Upper lobe of left lung (tissue), 6 donors: ENCODE data around the gene CCR5. TPM values are rescaled to one million over a fixed set of nuclear protein-coding genes. Genes with fewer than 3 reads are reported as not detected.

ENCODE experiments used
- ATAC-seq, 2 donors: fragments of 200-7000 bp; cut with Tn5 transposase; one replicate each; pipeline ENCODE4 v1.9.1; 2022; ENCODE audit warnings: mild to moderate bottlenecking in 2 of 2, moderate library complexity in 2 of 2; ENCODE audit not compliant: low FRiP score in 2 of 2
- DNase-seq, 2 donors: peaks; one replicate each; pipeline ENCODE4 v3.0.0-alpha.2; 2019 to 2020
- H3K27ac ChIP-seq, 4 donors: fragments of 200-600 bp; sonication (generic); one replicate each; pipeline ENCODE4 v1.5.1; 2016 to 2019
- H3K27me3 ChIP-seq, 4 donors: fragments of 200-600 bp; sonication (generic); one replicate each; pipeline ENCODE4 v1.5.1; 2017 to 2019
- H3K36me3 ChIP-seq, 4 donors: fragments of 200-600 bp; sonication (generic); one replicate each; pipeline ENCODE4 v1.5.1; 2016 to 2019
- H3K4me1 ChIP-seq, 4 donors: fragments of 200-600 bp; sonication (generic); one replicate each; pipeline ENCODE4 v1.5.1; 2018 to 2019
- H3K4me3 ChIP-seq, 4 donors: fragments of 200-600 bp; sonication (generic); one replicate each; pipeline ENCODE4 v1.5.1; 2017 to 2019; ENCODE audit warnings: mild to moderate bottlenecking in 2 of 4, moderate library complexity in 1 of 4
- H3K9me3 ChIP-seq, 4 donors: fragments of 200-600 bp; sonication (generic); one replicate each; pipeline ENCODE4 v1.5.1; 2018 to 2019
- EP300 ChIP-seq, 4 donors: sonication (generic); formaldehyde crosslinking; IDR thresholded peaks; one replicate each; pipeline ENCODE4 v1.5.1; 2017; ENCODE audit warnings: antibody characterized with exemption in 4 of 4, control low read depth in 2 of 4
- POLR2A ChIP-seq, 4 donors: fragments of 450-650 bp; IDR thresholded peaks; one replicate each; pipeline ENCODE4 v1.5.1; 2016 to 2017; ENCODE audit warnings: antibody characterized with exemption in 4 of 4, mild to moderate bottlenecking in 2 of 4
- POLR2AphosphoS5 ChIP-seq, 2 donors: sonication (generic); formaldehyde crosslinking; IDR thresholded peaks; one replicate each; pipeline ENCODE4 v1.5.1; 2017; ENCODE audit warnings: antibody characterized with exemption in 2 of 2
- WGBS, 2 donors: methylation state at CpG; one replicate each; pipeline ENCODE4 v1.1.5; 2017 to 2018; 5-methylcytosine and 5-hydroxymethylcytosine counted together
- total RNA-seq, 6 donors: library from RNA; depleted of rRNA in 4 of 6; stranded (reverse); fragments of >200 nt in 4 of 6; gene quantifications; one replicate each; pipeline versions ENCODE4 v1.1.0 to v1.2.1, GENCODE V29; 2016 to 2021
- TF ChIP-seq, protein P1 (sequence below), 6 experiments: fragments of 450-650 bp in 4 of 6; fragments of 200-600 bp in 2 of 6; sonication (generic) in 2 of 6; IDR thresholded peaks; one replicate each; pipeline ENCODE4 v1.5.1; 2016 to 2019; ENCODE audit warnings: antibody characterized with exemption in 6 of 6
- donor health status: DM: no; HTN: no; CAD: no; lungs with moderate emphysema.
- donor health status: DM: no; HTN: yes; CAD: no; lungs with severe emphysema.

The CCR5 gene
- total RNA-seq, 6 donors from 2014 or later, result 0.33 to 8.6 (median 3.1) TPM

DNA sequence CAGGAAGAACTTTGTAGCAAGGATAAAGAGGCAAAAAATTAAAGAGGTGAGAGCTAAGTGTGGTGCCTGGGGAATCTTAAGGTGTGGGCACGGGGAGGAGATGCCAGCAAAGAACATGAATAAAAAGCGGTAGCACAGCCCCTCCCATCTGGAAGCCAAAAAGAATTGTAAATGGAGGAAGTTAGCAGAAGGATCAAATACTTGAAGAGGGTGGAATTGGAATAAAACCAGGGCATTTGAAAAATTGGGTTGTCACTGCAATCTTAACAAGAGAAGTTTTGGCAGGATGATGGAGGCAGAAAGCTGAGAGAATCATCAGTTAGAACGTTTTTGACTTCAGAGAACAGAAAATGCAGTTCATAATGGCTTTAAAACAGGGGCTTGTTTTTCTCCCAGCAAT lies 14.5 kb upstream of the CCR5 start:
- no peak for DNase-seq
- WGBS, 2 donors, result 41 to 42% methylated on average over 3 of the region's 3 CpGs
- Histone ChIP-seq H3K36me3 (no peaks in the 10 kb centered on the region), H3K27ac (no peak overlapping the region), H3K9me3 (no peaks in the 10 kb centered on the region), H3K4me3 (peak overlapping the region in 2 of 4 donors; percentile 6 to 30), H3K27me3 (no peaks in the 10 kb centered on the region), H3K4me1 (peaks cover 3 to 14% (median 9%) of the 10 kb centered on the region in 4 donors)
- TF ChIP-seq POLR2AphosphoS5 (IDR thresholded peaks at IDR 0.05), result no peak
- no peak for TF ChIP-seq POLR2A (IDR thresholded peaks at IDR 0.05)
- no peak for TF ChIP-seq EP300 (IDR thresholded peaks at IDR 0.05)
- TF ChIP-seq, protein P1, sequence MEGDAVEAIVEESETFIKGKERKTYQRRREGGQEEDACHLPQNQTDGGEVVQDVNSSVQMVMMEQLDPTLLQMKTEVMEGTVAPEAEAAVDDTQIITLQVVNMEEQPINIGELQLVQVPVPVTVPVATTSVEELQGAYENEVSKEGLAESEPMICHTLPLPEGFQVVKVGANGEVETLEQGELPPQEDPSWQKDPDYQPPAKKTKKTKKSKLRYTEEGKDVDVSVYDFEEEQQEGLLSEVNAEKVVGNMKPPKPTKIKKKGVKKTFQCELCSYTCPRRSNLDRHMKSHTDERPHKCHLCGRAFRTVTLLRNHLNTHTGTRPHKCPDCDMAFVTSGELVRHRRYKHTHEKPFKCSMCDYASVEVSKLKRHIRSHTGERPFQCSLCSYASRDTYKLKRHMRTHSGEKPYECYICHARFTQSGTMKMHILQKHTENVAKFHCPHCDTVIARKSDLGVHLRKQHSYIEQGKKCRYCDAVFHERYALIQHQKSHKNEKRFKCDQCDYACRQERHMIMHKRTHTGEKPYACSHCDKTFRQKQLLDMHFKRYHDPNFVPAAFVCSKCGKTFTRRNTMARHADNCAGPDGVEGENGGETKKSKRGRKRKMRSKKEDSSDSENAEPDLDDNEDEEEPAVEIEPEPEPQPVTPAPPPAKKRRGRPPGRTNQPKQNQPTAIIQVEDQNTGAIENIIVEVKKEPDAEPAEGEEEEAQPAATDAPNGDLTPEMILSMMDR (IDR thresholded peaks at IDR 0.05), result no peak
- no peak for ATAC-seq

DNA sequence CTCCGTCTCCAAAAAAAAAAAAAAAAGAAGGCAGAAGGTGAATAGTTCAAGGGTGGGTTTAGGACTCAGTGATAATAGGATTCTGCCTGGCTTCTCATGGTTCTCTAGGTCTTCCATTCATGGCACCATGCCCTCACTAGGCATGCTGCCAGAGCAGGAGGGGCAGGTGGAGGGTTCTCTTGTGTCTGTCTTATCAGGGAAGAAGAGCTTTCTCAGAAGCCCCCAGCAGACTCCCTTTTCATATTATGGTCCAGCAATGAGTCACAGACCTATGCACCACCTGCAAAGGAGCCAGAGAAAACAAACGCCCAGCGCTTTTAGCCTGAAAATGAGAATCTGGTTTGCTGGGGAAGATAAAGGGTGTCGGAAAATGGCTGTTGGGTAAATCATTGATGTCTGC lies 13.8 kb upstream of the CCR5 start:
- no peaks in the 10 kb centered on the region for H3K27me3 ChIP-seq
- WGBS, 2 donors, result 91 to 92% methylated on average over 4 of the region's 4 CpGs
- DNase-seq, result no peak
- no peak for TF ChIP-seq POLR2AphosphoS5 (IDR thresholded peaks at IDR 0.05)
- no peak for TF ChIP-seq POLR2A (IDR thresholded peaks at IDR 0.05)
- TF ChIP-seq, protein P1 (IDR thresholded peaks at IDR 0.05), result no peak
- no peak for TF ChIP-seq EP300 (IDR thresholded peaks at IDR 0.05)
- no peaks in the 10 kb centered on the region for H3K9me3 ChIP-seq
- no peak overlapping the region for H3K27ac ChIP-seq
- ATAC-seq, result no peak
- H3K4me3 ChIP-seq, result no peak overlapping the region
- H3K36me3 ChIP-seq, result no peaks in the 10 kb centered on the region
- peaks cover 8 to 19% (median 14%) of the 10 kb centered on the region in 4 donors for H3K4me1 ChIP-seq

DNA sequence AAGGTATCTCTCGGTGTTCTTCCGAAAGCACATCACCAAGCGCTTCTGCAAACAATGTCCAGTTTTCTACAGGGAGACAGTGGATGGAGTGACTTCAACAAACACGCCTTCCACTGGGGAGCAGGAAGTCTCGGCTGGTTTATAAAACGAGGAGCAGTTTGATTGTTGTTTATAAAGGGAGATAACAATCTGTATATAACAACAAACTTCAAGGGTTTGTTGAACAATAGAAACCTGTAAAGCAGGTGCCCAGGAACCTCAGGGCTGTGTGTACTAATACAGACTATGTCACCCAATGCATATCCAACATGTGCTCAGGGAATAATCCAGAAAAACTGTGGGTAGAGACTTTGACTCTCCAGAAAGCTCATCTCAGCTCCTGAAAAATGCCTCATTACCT lies 12.3 kb upstream of the CCR5 start:
- TF ChIP-seq, protein P1 (IDR thresholded peaks at IDR 0.05), result no peak
- TF ChIP-seq POLR2A (IDR thresholded peaks at IDR 0.05) (no peak), POLR2AphosphoS5 (IDR thresholded peaks at IDR 0.05) (no peak), EP300 (IDR thresholded peaks at IDR 0.05) (no peak)
- peaks cover 9 to 18% (median 16%) of the 10 kb centered on the region in 4 donors for H3K4me1 ChIP-seq
- DNase-seq (no peak), ATAC-seq (no peak)
- no peak overlapping the region for H3K27ac ChIP-seq
- no peaks in the 10 kb centered on the region for H3K36me3 ChIP-seq
- H3K9me3 ChIP-seq, result no peaks in the 10 kb centered on the region
- H3K4me3 ChIP-seq, result no peak overlapping the region
- no peaks in the 10 kb centered on the region for H3K27me3 ChIP-seq
- 71 to 80% methylated on average over 6 of the region's 6 CpGs for WGBS, 2 donors

DNA sequence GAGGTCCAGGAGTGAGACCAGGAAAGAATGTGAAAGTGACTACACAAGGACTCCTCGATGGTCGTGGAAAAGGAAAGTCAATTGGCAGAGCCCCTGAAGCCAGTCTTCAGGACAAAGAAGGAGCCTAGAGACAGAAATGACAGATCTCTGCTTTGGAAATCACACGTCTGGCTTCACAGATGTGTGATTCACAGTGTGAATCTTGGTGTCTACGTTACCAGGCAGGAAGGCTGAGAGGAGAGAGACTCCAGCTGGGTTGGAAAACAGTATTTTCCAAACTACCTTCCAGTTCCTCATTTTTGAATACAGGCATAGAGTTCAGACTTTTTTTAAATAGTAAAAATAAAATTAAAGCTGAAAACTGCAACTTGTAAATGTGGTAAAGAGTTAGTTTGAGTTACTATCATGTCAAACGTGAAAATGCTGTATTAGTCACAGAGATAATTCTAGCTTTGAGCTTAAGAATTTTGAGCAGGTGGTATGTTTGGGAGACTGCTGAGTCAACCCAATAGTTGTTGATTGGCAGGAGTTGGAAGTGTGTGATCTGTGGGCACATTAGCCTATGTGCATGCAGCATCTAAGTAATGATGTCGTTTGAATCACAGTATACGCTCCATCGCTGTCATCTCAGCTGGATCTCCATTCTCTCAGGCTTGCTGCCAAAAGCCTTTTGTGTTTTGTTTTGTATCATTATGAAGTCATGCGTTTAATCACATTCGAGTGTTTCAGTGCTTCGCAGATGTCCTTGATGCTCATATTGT lies 10.8 kb upstream of the CCR5 start:
- H3K36me3 ChIP-seq, result no peaks in the 10 kb centered on the region
- H3K27me3 ChIP-seq, result no peaks in the 10 kb centered on the region
- peak overlapping the region in 1 of 4 donors; percentile 48 for H3K27ac ChIP-seq
- DNase-seq, result no peak
- no peak overlapping the region for H3K4me3 ChIP-seq
- H3K9me3 ChIP-seq, result no peaks in the 10 kb centered on the region
- H3K4me1 ChIP-seq, result peaks cover 9 to 18% (median 16%) of the 10 kb centered on the region in 4 donors
- WGBS, 2 donors, result 40 to 52% methylated on average over 11 of the region's 11 CpGs
- TF ChIP-seq, protein P1 (IDR thresholded peaks at IDR 0.05), result no peak
- TF ChIP-seq POLR2AphosphoS5 (IDR thresholded peaks at IDR 0.05) (no peak), POLR2A (IDR thresholded peaks at IDR 0.05) (no peak), EP300 (IDR thresholded peaks at IDR 0.05) (no peak)
- peak in 1 of 2 donors; percentile 48 for ATAC-seq
